KMS-11 (cell line): ENCODE measurements around the gene WDR89.
"Not testable (repeated sequence)": the region's sequence is repeated elsewhere in the genome, so short reads cannot be mapped to it uniquely, and the experiment has no call there.

ENCODE experiments used
- H2AFZ ChIP-seq: fragments of 200-600 bp; sonication (generic); 2 replicates; pipeline ENCODE4 v1.6.1; 2016; ENCODE audit warnings: antibody characterized with exemption, mixed run types, low read depth
- H3K27ac ChIP-seq: fragments of 200-600 bp; sonication (generic); 2 replicates; pipeline ENCODE4 v1.6.1; 2016; ENCODE audit warnings: mild to moderate bottlenecking, mixed run types
- H3K27me3 ChIP-seq: fragments of 200-600 bp; sonication (generic); 2 replicates; pipeline ENCODE4 v1.6.1; 2017; ENCODE audit warnings: mild to moderate bottlenecking, low read depth, mixed run types, moderate library complexity; ENCODE audit not compliant: insufficient read depth
- H3K36me3 ChIP-seq: fragments of 200-600 bp; sonication (generic); 2 replicates; pipeline ENCODE4 v1.6.1; 2017; ENCODE audit warnings: mild to moderate bottlenecking, mixed run types; ENCODE audit not compliant: insufficient read depth
- H3K4me1 ChIP-seq: fragments of 200-600 bp; sonication (generic); 2 replicates; pipeline ENCODE4 v1.6.1; 2016; ENCODE audit warnings: mild to moderate bottlenecking, low read depth, mixed run types; ENCODE audit not compliant: poor library complexity, severe bottlenecking
- H3K4me2 ChIP-seq: fragments of 200-600 bp; sonication (generic); 2 replicates; pipeline ENCODE4 v1.7.0; 2016; ENCODE audit warnings: mild to moderate bottlenecking, mixed run types
- H3K4me3 ChIP-seq: fragments of 200-600 bp; sonication (generic); IDR thresholded peaks from 2 replicates; pipeline ENCODE4 v1.6.1; 2017; ENCODE audit warnings: low read depth, low read length, mixed read lengths; ENCODE audit not compliant: insufficient read depth
- H3K79me2 ChIP-seq: fragments of 200-600 bp; sonication (generic); 2 replicates; pipeline ENCODE4 v1.6.1; 2016; ENCODE audit warnings: low read depth, mixed run types; ENCODE audit not compliant: insufficient read depth
- H3K9ac ChIP-seq: fragments of 200-600 bp; sonication (generic); 2 replicates; pipeline ENCODE4 v1.6.1; 2016; ENCODE audit warnings: mild to moderate bottlenecking, mixed run types
- H4K20me1 ChIP-seq: fragments of 200-600 bp; sonication (generic); 2 replicates; pipeline ENCODE4 v1.6.1; 2016; ENCODE audit warnings: mild to moderate bottlenecking, mixed run types; ENCODE audit not compliant: insufficient read depth
- TF ChIP-seq, protein P1 (sequence below): fragments of 200-600 bp; sonication (generic); conservative IDR thresholded peaks from 2 replicates; pipeline ENCODE4 v1.6.1; 2017; ENCODE audit warnings: low read depth, mild to moderate bottlenecking, antibody characterized with exemption, low read length, moderate library complexity, mixed read lengths

Gene WDR89

GRCh38 chr14:63624701-63625100, 17.0 kb downstream of the WDR89 start:
- TF ChIP-seq, protein P1, sequence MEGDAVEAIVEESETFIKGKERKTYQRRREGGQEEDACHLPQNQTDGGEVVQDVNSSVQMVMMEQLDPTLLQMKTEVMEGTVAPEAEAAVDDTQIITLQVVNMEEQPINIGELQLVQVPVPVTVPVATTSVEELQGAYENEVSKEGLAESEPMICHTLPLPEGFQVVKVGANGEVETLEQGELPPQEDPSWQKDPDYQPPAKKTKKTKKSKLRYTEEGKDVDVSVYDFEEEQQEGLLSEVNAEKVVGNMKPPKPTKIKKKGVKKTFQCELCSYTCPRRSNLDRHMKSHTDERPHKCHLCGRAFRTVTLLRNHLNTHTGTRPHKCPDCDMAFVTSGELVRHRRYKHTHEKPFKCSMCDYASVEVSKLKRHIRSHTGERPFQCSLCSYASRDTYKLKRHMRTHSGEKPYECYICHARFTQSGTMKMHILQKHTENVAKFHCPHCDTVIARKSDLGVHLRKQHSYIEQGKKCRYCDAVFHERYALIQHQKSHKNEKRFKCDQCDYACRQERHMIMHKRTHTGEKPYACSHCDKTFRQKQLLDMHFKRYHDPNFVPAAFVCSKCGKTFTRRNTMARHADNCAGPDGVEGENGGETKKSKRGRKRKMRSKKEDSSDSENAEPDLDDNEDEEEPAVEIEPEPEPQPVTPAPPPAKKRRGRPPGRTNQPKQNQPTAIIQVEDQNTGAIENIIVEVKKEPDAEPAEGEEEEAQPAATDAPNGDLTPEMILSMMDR = no peak
- Histone ChIP-seq H3K79me2 (no peaks in the 10 kb centered on the region), H3K36me3 (no peaks in the 10 kb centered on the region), H3K9ac (no peak overlapping the region), H3K4me2 (no peak overlapping the region), H3K27me3 (no peaks in the 10 kb centered on the region), H4K20me1 (no peaks in the 10 kb centered on the region), H3K4me3 (no peak overlapping the region), H3K4me1 (no peaks in the 10 kb centered on the region), H2AFZ (no peak overlapping the region), H3K27ac (no peak overlapping the region)

DNA sequence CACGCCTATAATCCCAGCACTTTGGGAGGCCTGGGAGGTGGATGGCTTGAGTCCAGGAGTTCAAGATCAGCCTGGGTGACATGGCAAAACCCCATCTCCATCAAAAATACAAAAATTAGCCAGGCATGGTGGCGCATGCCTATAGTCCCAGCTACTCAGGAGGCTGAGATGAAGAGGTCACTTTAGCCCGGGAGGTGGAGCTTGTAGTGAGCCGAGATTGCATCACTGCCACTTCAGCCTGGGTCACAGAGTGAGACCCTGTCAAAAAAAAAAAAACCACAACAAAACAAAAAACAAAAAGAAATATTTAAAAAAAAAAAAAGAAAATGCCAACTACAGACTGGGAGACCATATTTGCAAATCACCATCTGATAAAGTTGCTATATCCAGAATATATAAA, 17.5 kb downstream of the WDR89 start:
- no peaks in the 10 kb centered on the region for H4K20me1 ChIP-seq
- no peaks in the 10 kb centered on the region for H3K79me2 ChIP-seq
- no peaks in the 10 kb centered on the region for H3K4me1 ChIP-seq
- H3K9ac ChIP-seq = no peak overlapping the region
- H3K4me3 ChIP-seq = no peak overlapping the region
- H3K4me2 ChIP-seq = no peak overlapping the region
- TF ChIP-seq, protein P1 = no peak
- no peak overlapping the region for H2AFZ ChIP-seq
- H3K36me3 ChIP-seq = no peaks in the 10 kb centered on the region
- no peak overlapping the region for H3K27ac ChIP-seq
- no peaks in the 10 kb centered on the region for H3K27me3 ChIP-seq

- not testable (repeated sequence) for H3K79me2 ChIP-seq, H3K27ac ChIP-seq, H4K20me1 ChIP-seq, H3K4me3 ChIP-seq, H3K9ac ChIP-seq, H3K27me3 ChIP-seq, H2AFZ ChIP-seq, H3K4me2 ChIP-seq, H3K4me1 ChIP-seq, H3K36me3 ChIP-seq
These were observed 19.7 kb downstream of the WDR89 start for GRCh38 chr14:63621975-63622374.

GRCh38 chr14:63616015-63616414, 25.7 kb downstream of the WDR89 start:
- Histone ChIP-seq H3K4me2 (no peak overlapping the region), H2AFZ (no peak overlapping the region), H3K4me1 (peaks cover 11% of the 10 kb centered on the region), H3K79me2 (no peaks in the 10 kb centered on the region), H4K20me1 (no peaks in the 10 kb centered on the region), H3K27me3 (no peaks in the 10 kb centered on the region), H3K36me3 (no peaks in the 10 kb centered on the region), H3K4me3 (no peak overlapping the region), H3K9ac (no peak overlapping the region), H3K27ac (no peak overlapping the region; the same call in 1 of the 2 replicates)
- TF ChIP-seq, protein P1 = no peak

- Histone ChIP-seq H3K27ac (no peak overlapping the region), H4K20me1 (no peaks in the 10 kb centered on the region), H2AFZ (no peak overlapping the region), H3K9ac (no peak overlapping the region), H3K79me2 (no peaks in the 10 kb centered on the region), H3K27me3 (no peaks in the 10 kb centered on the region), H3K4me1 (peaks cover 11% of the 10 kb centered on the region), H3K4me3 (no peak overlapping the region), H3K4me2 (no peak overlapping the region), H3K36me3 (no peaks in the 10 kb centered on the region)
- TF ChIP-seq, protein P1 = no peak
These were observed 26.9 kb downstream of the WDR89 start for GRCh38 chr14:63614679-63615363.
